Measurements from ENCODE around the gene CCDC172.

The CCDC172 gene

GRCh38 chr10:116329153-116329552 is 4.9 kb downstream of the CCDC172 start:
- Histone ChIP-seq H3K36me3 (ENCODE audit: control insufficient read depth, insufficient read depth, low read length) (no peaks in the 10 kb centered on the region), H3K4me1 (ENCODE audit: control insufficient read depth, insufficient read depth, low read length, poor library complexity, severe bottlenecking) (no peaks in the 10 kb centered on the region), H3K4me3 (ENCODE audit: insufficient read depth, low read depth, low read length, poor library complexity, severe bottlenecking) (no peak overlapping the region), H3K27me3 (replicated peaks; ENCODE audit: control insufficient read depth, insufficient read depth, low read length, poor library complexity, severe bottlenecking) (no peaks in the 10 kb centered on the region), H3K9me3 (ENCODE audit: control insufficient read depth, low read length) (no peaks in the 10 kb centered on the region), H3K27ac (ENCODE audit: insufficient read depth, low read length, poor library complexity, severe bottlenecking) (no peak overlapping the region)
- no peak for DNase-seq

- Histone ChIP-seq H3K36me3 (ENCODE audit: control insufficient read depth, insufficient read depth, low read length) (no peaks in the 10 kb centered on the region), H3K27me3 (replicated peaks; ENCODE audit: control insufficient read depth, insufficient read depth, low read length, poor library complexity, severe bottlenecking) (no peaks in the 10 kb centered on the region), H3K27ac (ENCODE audit: insufficient read depth, low read length, poor library complexity, severe bottlenecking) (no peak overlapping the region), H3K9me3 (ENCODE audit: control insufficient read depth, low read length) (no peaks in the 10 kb centered on the region), H3K4me3 (ENCODE audit: insufficient read depth, low read depth, low read length, poor library complexity, severe bottlenecking) (no peak overlapping the region), H3K4me1 (ENCODE audit: control insufficient read depth, insufficient read depth, low read length, poor library complexity, severe bottlenecking) (no peaks in the 10 kb centered on the region)
- no peak for DNase-seq
Observed at GRCh38 chr10:116331815-116332214, 7.6 kb downstream of the CCDC172 start.

DNA sequence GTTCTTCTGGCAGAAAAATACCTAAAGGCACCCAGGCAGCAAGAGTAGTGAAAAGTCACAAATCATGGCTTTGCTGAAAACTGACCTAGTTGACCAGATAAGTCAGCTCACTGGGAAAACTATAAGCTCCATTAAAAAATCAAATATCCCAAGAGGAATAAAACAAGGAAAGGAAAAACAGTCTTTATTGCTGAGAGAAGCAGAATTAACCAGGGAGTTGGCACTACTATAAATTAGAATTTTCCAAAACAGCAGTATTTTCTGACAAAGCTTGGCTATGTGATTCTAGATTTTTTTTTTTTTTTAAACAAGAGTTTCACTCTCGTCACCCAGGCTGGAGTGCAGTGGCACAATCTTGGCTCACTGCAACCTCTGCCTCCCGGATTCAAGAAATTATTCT is 12.6 kb downstream of the CCDC172 start:
- H3K4me1 ChIP-seq (ENCODE audit: control insufficient read depth, insufficient read depth, low read length, poor library complexity, severe bottlenecking) = no peaks in the 10 kb centered on the region
- H3K27me3 ChIP-seq (replicated peaks; ENCODE audit: control insufficient read depth, insufficient read depth, low read length, poor library complexity, severe bottlenecking) = no peaks in the 10 kb centered on the region
- no peak for DNase-seq
- no peak overlapping the region for H3K4me3 ChIP-seq (ENCODE audit: insufficient read depth, low read depth, low read length, poor library complexity, severe bottlenecking)
- no peaks in the 10 kb centered on the region for H3K36me3 ChIP-seq (ENCODE audit: control insufficient read depth, insufficient read depth, low read length)
- no peak overlapping the region for H3K27ac ChIP-seq (ENCODE audit: insufficient read depth, low read length, poor library complexity, severe bottlenecking)
- H3K9me3 ChIP-seq (ENCODE audit: control insufficient read depth, low read length) = no peaks in the 10 kb centered on the region

DNA sequence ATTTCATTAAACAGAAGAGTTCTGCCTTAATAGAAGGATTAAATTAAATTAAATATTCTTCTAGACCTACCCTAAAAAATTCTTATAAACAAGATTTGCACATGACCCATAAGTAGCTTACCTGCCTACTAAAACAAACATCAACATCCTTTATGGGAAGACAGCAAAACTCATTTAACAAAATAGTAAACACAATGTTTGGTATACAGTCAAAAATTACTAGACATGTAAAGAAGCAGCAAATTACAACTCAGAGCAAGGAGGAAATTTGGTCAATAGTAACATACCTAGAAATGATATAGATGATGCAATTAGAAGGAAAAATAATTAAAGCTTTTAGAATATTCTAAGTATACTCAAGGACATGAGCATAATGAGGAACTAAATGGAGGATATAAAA is 27.9 kb downstream of the CCDC172 start:
- H3K27ac ChIP-seq (ENCODE audit: insufficient read depth, low read length, poor library complexity, severe bottlenecking) = no peak overlapping the region

DNA sequence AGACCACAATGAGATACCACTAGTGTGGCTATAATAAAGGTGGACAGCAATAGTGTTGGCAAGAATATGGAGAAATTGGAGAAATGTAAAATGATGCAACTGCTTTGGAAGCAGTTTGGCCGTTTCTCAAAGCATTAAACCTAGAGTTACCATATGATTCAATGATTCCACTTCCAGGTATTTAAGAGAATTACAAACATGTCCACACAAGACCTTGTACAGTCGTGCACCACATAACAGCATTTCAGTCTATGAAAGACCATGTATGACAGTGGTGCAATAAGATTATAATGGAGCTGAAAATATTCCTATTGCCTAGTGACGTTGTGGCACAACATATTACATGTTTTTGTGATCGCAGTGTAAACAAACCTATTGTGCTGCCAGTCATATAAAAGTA is 29.6 kb downstream of the CCDC172 start:
- H3K27me3 ChIP-seq (replicated peaks; ENCODE audit: control insufficient read depth, insufficient read depth, low read length, poor library complexity, severe bottlenecking) = no peaks in the 10 kb centered on the region
- no peaks in the 10 kb centered on the region for H3K4me1 ChIP-seq (ENCODE audit: control insufficient read depth, insufficient read depth, low read length, poor library complexity, severe bottlenecking)
- DNase-seq = no peak
- no peaks in the 10 kb centered on the region for H3K9me3 ChIP-seq (ENCODE audit: control insufficient read depth, low read length)
- H3K27ac ChIP-seq (ENCODE audit: insufficient read depth, low read length, poor library complexity, severe bottlenecking) = no peak overlapping the region
- H3K4me3 ChIP-seq (ENCODE audit: insufficient read depth, low read depth, low read length, poor library complexity, severe bottlenecking) = no peak overlapping the region
- H3K36me3 ChIP-seq (ENCODE audit: control insufficient read depth, insufficient read depth, low read length) = no peaks in the 10 kb centered on the region

More for the DNA sequence above, 27.9 kb downstream of the CCDC172 start:
- H3K4me3 ChIP-seq (ENCODE audit: insufficient read depth, low read depth, low read length, poor library complexity, severe bottlenecking) = no peak overlapping the region
- H3K36me3 ChIP-seq (ENCODE audit: control insufficient read depth, insufficient read depth, low read length) = no peaks in the 10 kb centered on the region
- no peak for DNase-seq
- no peaks in the 10 kb centered on the region for H3K9me3 ChIP-seq (ENCODE audit: control insufficient read depth, low read length)
- no peaks in the 10 kb centered on the region for H3K27me3 ChIP-seq (replicated peaks; ENCODE audit: control insufficient read depth, insufficient read depth, low read length, poor library complexity, severe bottlenecking)
- H3K4me1 ChIP-seq (ENCODE audit: control insufficient read depth, insufficient read depth, low read length, poor library complexity, severe bottlenecking) = no peaks in the 10 kb centered on the region

DNA sequence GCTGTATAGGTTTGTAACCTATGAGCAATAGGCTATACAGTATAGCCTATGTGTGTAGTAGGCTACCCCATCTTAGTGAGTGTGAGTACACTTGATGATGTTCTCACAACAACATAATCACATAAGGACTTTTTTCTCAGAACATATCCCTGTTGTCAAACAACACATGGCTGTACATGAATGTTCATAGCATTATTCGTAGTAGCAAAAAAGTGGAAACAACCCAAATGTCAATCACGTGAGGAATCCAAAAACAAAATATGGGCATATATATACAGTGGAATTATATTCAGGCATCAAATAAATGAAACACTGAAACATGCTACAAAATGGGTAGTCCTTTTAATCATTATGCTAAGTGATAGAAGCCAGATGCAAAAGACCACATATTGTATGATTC is 31.1 kb downstream of the CCDC172 start:
- H3K9me3 ChIP-seq (ENCODE audit: control insufficient read depth, low read length) = no peaks in the 10 kb centered on the region
- DNase-seq = no peak
- no peak overlapping the region for H3K4me3 ChIP-seq (ENCODE audit: insufficient read depth, low read depth, low read length, poor library complexity, severe bottlenecking)
- no peaks in the 10 kb centered on the region for H3K4me1 ChIP-seq (ENCODE audit: control insufficient read depth, insufficient read depth, low read length, poor library complexity, severe bottlenecking)
- H3K36me3 ChIP-seq (ENCODE audit: control insufficient read depth, insufficient read depth, low read length) = no peaks in the 10 kb centered on the region
- H3K27ac ChIP-seq (ENCODE audit: insufficient read depth, low read length, poor library complexity, severe bottlenecking) = no peak overlapping the region
- no peaks in the 10 kb centered on the region for H3K27me3 ChIP-seq (replicated peaks; ENCODE audit: control insufficient read depth, insufficient read depth, low read length, poor library complexity, severe bottlenecking)

DNA sequence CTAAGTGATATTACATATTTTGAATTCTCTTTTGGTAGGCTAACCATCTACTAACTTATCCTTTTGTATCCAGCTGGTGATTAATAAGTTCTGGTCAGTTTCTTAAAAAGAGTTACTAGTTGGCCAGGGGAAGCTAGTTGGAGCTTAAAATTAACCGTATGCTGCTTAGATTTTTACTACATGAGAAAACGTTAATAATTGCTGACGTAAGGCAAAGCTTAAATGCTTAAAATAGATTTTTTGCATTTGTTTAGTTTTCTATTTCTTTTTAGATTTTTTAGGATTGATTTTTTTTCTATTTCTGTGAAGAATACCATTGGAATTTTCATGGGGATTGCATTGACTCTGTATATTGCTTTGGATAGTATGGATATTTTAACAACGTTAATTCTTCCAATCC is 32.6 kb downstream of the CCDC172 start:
- no peak for DNase-seq
- no peaks in the 10 kb centered on the region for H3K9me3 ChIP-seq (ENCODE audit: control insufficient read depth, low read length)
- H3K36me3 ChIP-seq (ENCODE audit: control insufficient read depth, insufficient read depth, low read length) = no peaks in the 10 kb centered on the region
- H3K27ac ChIP-seq (ENCODE audit: insufficient read depth, low read length, poor library complexity, severe bottlenecking) = no peak overlapping the region
- H3K27me3 ChIP-seq (replicated peaks; ENCODE audit: control insufficient read depth, insufficient read depth, low read length, poor library complexity, severe bottlenecking) = no peaks in the 10 kb centered on the region
- H3K4me3 ChIP-seq (ENCODE audit: insufficient read depth, low read depth, low read length, poor library complexity, severe bottlenecking) = no peak overlapping the region
- H3K4me1 ChIP-seq (ENCODE audit: control insufficient read depth, insufficient read depth, low read length, poor library complexity, severe bottlenecking) = no peaks in the 10 kb centered on the region

DNA sequence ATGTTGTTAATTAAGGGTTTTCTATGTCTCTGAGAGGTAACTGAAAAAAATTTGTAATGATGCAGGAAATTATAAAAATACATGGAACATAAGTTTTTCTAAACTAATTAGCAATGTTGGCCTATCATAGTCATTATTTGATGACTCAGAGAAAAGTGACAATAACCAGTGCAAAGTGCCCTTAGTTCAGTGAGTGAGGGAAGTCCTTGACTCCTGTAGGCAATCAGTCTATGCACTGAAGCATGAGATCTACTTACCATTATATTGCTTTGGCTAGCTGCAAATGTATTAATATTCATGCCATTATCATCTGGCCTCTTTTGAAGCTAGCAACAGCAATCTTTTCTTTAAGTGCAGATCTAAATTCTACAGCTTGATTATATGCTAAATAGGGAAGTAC is 40.6 kb downstream of the CCDC172 start:
- Histone ChIP-seq H3K27ac (ENCODE audit: insufficient read depth, low read length, poor library complexity, severe bottlenecking) (no peak overlapping the region), H3K9me3 (ENCODE audit: control insufficient read depth, low read length) (no peaks in the 10 kb centered on the region), H3K27me3 (replicated peaks; ENCODE audit: control insufficient read depth, insufficient read depth, low read length, poor library complexity, severe bottlenecking) (no peaks in the 10 kb centered on the region), H3K36me3 (ENCODE audit: control insufficient read depth, insufficient read depth, low read length) (no peaks in the 10 kb centered on the region), H3K4me3 (ENCODE audit: insufficient read depth, low read depth, low read length, poor library complexity, severe bottlenecking) (no peak overlapping the region), H3K4me1 (ENCODE audit: control insufficient read depth, insufficient read depth, low read length, poor library complexity, severe bottlenecking) (no peaks in the 10 kb centered on the region)
- no peak for DNase-seq

DNA sequence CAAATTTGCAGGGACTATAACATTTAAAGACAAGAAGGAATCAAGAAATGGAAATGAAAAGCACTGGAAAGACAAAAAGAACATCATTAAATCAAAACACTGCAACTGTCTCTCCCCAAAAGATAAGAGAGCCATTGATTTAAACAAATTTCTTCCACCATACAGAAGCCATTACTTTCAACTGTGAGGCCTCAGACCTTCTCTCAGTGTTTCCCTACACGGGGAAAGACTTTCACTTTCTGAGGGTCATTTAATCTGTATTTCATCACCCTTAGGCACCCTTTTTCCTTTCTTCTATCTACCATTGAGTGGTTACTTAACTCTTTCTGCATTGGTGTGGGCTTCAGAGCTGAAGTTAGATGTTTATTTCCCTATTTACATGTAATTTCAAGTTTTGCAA is 47.5 kb downstream of the CCDC172 start:
- DNase-seq = no peak
- no peaks in the 10 kb centered on the region for H3K9me3 ChIP-seq (ENCODE audit: control insufficient read depth, low read length)
- H3K4me1 ChIP-seq (ENCODE audit: control insufficient read depth, insufficient read depth, low read length, poor library complexity, severe bottlenecking) = no peaks in the 10 kb centered on the region
- H3K4me3 ChIP-seq (ENCODE audit: insufficient read depth, low read depth, low read length, poor library complexity, severe bottlenecking) = no peak overlapping the region
- H3K27ac ChIP-seq (ENCODE audit: insufficient read depth, low read length, poor library complexity, severe bottlenecking) = no peak overlapping the region
- H3K27me3 ChIP-seq (replicated peaks; ENCODE audit: control insufficient read depth, insufficient read depth, low read length, poor library complexity, severe bottlenecking) = no peaks in the 10 kb centered on the region
- H3K36me3 ChIP-seq (ENCODE audit: control insufficient read depth, insufficient read depth, low read length) = no peaks in the 10 kb centered on the region

GRCh38 chr10:116382290-116382689 is 58.0 kb downstream of the CCDC172 start:
- H3K4me1 ChIP-seq (ENCODE audit: control insufficient read depth, insufficient read depth, low read length, poor library complexity, severe bottlenecking) = no peaks in the 10 kb centered on the region
- H3K9me3 ChIP-seq (ENCODE audit: control insufficient read depth, low read length) = no peaks in the 10 kb centered on the region
- DNase-seq = no peak
- H3K27ac ChIP-seq (ENCODE audit: insufficient read depth, low read length, poor library complexity, severe bottlenecking) = no peak overlapping the region
- no peaks in the 10 kb centered on the region for H3K27me3 ChIP-seq (replicated peaks; ENCODE audit: control insufficient read depth, insufficient read depth, low read length, poor library complexity, severe bottlenecking)
- H3K4me3 ChIP-seq (ENCODE audit: insufficient read depth, low read depth, low read length, poor library complexity, severe bottlenecking) = no peak overlapping the region
- no peaks in the 10 kb centered on the region for H3K36me3 ChIP-seq (ENCODE audit: control insufficient read depth, insufficient read depth, low read length)

- no peak for DNase-seq
- no peak overlapping the region for H3K27ac ChIP-seq (ENCODE audit: insufficient read depth, low read length, poor library complexity, severe bottlenecking)
- H3K4me1 ChIP-seq (ENCODE audit: control insufficient read depth, insufficient read depth, low read length, poor library complexity, severe bottlenecking) = no peaks in the 10 kb centered on the region
- no peaks in the 10 kb centered on the region for H3K27me3 ChIP-seq (replicated peaks; ENCODE audit: control insufficient read depth, insufficient read depth, low read length, poor library complexity, severe bottlenecking)
- no peaks in the 10 kb centered on the region for H3K36me3 ChIP-seq (ENCODE audit: control insufficient read depth, insufficient read depth, low read length)
- H3K9me3 ChIP-seq (ENCODE audit: control insufficient read depth, low read length) = no peaks in the 10 kb centered on the region
- H3K4me3 ChIP-seq (ENCODE audit: insufficient read depth, low read depth, low read length, poor library complexity, severe bottlenecking) = no peak overlapping the region
Observed at GRCh38 chr10:116385311-116385710, 61.1 kb downstream of the CCDC172 start.

Measured in effector memory CD4-positive, alpha-beta T cell (primary cell).